ENCODE measurements around the gene CDH12. TPM values are rescaled to one million over a fixed set of nuclear protein-coding genes. Genes with fewer than 3 reads are reported as not detected.
"Not testable (repeated sequence)": the region's sequence is repeated elsewhere in the genome, so short reads cannot be mapped to it uniquely, and the experiment has no call there.

The CDH12 gene
- total RNA-seq, 1 donor from 2014 or later = not detected

- no peak for DNase-seq
- intact Hi-C loops (cut with micrococcal nuclease) = no loop called here
These were observed 610.6 kb downstream of the CDH12 start for GRCh38 chr5:22242532-22242931.

GRCh38 chr5:22238047-22238446 is 615.1 kb downstream of the CDH12 start:
- intact Hi-C loops (cut with micrococcal nuclease) = no loop called here
- DNase-seq (no peak), ATAC-seq (no peak)

More at GRCh38 chr5:22242532-22242931, 610.6 kb downstream of the CDH12 start:
- no peak for ATAC-seq

- DNase-seq (no peak), ATAC-seq (no peak)
- intact Hi-C loops (cut with micrococcal nuclease) = no loop called here
These were observed 626.7 kb downstream of the CDH12 start for GRCh38 chr5:22226423-22226822.

DNA sequence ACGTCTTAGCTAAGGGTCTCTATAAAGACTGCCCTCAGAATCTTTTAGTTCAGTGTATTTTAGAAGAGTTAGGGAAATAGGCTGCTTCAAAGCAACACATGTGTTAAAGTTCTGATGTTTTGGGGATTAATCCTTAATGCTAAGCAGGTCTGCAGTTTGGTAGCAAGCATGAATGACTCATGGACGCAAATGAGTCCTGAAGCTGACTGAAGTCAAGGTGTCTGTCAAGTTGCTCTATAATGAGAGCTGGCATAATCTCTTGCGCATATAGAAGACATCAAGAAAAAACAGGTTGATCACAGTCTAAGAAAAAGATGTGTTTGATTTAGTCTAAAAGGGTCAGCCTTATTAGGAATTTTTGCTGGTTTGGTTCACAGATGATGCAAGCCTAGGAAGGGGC is 630.1 kb downstream of the CDH12 start:
- no peak for DNase-seq
- intact Hi-C loops (cut with micrococcal nuclease) = no loop called here
- no peak for ATAC-seq

DNA sequence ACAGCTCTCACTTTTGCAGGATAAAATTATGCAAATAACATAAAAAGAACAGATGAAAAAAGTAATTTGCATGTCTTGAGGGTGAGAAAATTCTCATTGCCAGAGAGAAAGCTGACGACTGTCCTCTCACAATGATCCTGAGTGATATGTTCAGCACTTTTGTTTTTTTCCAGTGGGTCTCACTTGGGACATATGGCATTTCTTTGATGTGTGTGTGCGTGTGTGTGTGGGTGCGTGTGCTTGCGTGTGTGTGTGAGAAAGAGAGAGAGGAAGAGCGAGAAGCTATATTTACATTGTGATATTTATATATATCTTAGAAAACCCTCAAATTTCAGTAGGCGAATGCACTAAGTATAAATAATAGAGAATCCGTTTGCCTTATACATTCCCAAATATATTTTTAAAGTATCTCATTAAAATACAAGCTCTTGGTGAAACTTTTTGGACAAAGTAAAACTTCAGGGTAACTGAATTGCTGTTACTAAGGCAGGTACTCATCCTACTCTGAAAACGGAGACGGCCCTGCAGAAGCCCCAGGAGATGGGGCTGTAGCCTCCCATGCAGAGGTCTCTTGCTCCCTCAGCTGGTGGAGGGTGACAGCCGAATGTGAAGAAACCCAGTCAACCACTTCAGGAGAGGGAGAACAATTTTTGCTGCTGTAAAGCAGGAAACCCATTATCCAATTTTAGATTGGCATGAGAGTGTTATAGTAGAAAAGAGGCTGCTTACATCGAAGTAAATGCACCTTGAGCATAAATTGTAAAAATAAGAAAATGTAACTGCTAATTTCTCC is 639.2 kb downstream of the CDH12 start:
- ATAC-seq = peak; percentile 48
- intact Hi-C loops (cut with micrococcal nuclease); DNase-seq: not testable (repeated sequence)

DNA sequence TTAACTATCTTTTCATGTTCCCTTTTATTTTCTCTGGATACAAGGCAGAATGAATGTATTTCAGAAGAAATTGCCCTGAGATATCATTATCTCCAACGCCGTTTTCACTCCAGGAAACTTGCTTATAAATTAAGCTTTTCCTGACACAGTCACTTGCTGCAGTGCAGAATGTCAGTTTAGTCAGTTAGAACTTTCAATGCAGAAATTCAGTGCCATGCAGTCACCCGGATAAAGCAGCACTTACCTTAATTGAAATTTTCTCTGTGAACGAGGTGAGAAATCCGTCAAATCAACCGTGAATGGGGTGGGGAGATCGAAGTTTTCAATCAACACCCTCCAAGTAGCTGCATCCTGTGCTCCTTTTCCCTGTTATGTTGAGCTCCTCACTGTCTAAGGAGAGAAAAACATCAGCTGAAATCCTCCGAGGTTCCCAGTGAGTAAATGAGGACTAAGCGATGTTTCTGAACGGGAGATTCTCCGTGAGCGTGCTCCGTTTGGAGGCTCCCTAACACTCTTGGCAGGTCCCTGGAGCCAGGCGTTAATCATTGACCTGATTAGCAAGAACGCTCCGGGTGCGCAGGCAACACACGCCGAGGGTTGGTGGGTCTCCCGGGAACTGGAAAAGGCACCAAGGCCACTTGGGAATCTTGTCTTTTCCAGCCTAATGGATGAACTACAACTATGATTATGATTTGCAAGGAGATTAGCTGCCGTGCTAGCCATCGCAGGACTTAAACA is 640.7 kb downstream of the CDH12 start:
- ATAC-seq; DNase-seq; intact Hi-C loops (cut with micrococcal nuclease): not testable (repeated sequence)

- ATAC-seq, DNase-seq: not testable (repeated sequence)
These were observed 644.7 kb downstream of the CDH12 start for GRCh38 chr5:22208463-22208862.

DNA sequence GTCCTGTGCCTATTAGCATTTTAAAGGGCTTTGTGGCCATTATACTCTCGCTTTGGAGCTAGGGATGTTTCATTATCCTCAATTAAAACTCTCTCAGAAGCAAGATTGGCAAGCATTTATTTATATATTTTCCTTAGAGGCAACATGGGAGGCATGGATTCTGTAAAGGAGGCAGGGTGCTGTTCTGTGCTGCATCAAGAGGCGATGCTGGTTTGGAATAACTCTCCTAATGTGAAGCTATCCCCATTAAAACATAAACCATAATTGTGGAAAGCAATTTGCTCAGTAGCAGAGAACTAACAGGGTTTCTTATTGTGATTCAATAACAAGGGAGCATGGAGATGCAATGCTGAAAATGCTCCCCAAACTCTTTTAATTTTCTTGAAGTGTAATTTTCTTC is 664.5 kb downstream of the CDH12 start:
- ATAC-seq; DNase-seq; intact Hi-C loops (cut with micrococcal nuclease): not testable (repeated sequence)

More at GRCh38 chr5:22208463-22208862, 644.7 kb downstream of the CDH12 start:
- intact Hi-C loops (cut with micrococcal nuclease) = not testable (repeated sequence)

DNA sequence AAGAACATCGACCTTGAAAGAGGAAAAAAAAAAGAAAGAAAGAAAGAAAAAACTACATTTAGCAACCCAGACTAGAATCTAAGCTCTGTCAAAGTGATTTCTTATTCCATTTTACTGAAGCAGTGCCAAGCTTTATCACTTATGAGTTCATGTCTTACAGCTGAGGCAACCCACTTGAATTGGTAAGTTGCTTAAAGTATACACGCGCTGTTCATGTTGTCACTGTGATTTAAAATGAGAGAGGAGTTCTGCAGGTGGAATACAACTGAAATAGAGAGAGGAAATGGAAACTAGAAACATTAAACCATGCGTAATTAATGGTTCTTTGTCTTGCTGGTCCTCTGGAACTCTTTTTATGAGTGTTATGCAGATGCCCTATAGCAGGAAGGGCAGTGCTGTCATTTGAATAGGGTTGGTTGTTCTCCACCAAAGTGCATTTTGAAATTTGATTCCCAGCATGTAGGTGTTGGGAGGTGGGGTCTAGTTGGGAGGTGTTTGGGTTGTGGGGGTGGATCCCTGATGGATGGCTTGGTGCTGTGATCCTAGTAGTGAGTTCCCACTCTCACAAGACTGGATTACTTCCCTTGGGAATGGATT is 665.4 kb downstream of the CDH12 start:
- intact Hi-C loops (cut with micrococcal nuclease) = not testable (repeated sequence)

DNA sequence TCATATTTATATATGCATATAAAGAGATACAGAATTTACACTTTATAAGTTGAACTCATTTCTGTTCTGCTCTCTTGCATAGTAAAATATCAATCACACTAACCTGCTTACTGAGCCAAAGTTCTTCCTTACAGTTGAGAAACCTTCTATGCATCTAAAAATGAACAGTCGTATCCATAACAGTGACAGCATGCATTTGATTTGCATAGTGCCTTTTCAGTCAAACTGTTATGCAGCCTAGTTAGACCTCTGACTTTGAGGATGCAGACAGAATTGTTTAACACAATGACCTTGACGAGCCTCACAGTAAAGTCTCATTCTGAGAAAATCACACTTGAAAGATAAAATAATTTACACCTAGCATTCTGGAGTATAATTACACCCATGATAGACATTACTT is 683.9 kb downstream of the CDH12 start:
- intact Hi-C loops (cut with micrococcal nuclease); DNase-seq; ATAC-seq: not testable (repeated sequence)

More for the DNA sequence above, 665.4 kb downstream of the CDH12 start:
- ATAC-seq, DNase-seq: not testable (repeated sequence)

GRCh38 chr5:22168704-22169103 is 684.4 kb downstream of the CDH12 start:
- not testable (repeated sequence) for DNase-seq, ATAC-seq

DNA sequence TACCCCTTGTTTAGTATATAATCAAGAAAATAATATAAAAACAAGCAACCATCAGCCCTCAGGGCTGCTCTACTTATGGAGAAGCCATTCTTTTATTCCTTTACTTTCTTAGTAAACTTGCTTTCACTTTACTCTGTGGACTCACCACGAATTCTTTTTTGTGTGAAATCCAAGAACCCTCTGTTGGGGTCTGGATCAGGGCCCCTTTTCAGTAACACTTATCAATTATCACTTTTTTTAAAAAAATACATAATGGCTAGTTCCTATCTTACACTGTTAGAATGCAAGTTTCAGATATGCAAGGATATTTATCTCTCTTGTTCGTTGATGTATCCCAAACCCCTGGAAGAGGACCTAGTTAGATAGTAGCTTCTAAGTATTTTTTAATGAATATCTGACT is 687.2 kb downstream of the CDH12 start:
- intact Hi-C loops (cut with micrococcal nuclease); DNase-seq; ATAC-seq: not testable (repeated sequence)

More at GRCh38 chr5:22168704-22169103, 684.4 kb downstream of the CDH12 start:
- intact Hi-C loops (cut with micrococcal nuclease) = not testable (repeated sequence)

DNA sequence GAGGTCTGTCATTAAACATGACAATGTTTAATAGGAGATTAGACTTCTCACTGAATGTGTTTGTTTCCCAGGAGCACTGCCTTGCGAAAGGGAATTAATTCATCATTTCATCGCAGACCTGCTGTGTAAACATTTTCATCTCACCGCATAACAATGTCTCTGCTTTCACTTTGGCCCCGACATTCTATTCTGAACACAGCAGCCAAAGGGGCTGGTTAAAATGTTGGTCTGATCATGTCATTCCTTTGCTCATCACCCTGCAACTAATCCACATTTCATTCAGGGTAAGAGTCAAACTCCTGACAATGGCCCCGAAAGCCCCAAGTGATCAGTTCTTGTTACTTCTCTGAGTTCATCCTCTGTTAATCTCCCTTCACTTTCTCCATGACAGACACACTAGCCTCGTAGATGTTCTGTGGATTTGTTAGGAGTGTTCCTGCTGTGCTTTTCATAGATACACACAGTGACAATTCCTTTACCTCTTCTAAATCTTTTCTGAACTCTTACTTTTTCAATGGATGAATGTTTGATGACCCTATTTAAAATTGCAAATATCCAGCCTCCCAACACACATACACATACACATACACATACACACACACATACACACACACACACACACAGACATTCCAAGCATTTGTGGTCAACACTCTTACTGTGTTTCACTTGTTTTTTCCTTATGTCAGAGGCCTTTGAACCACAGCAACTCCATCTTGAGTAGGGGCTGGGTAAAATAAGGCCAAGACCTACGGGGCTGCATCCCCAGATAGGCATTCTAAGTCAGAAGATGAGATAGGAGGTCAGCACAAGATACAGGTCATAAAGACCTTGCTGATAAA is 688.0 kb downstream of the CDH12 start:
- intact Hi-C loops (cut with micrococcal nuclease); DNase-seq; ATAC-seq: not testable (repeated sequence)

DNA sequence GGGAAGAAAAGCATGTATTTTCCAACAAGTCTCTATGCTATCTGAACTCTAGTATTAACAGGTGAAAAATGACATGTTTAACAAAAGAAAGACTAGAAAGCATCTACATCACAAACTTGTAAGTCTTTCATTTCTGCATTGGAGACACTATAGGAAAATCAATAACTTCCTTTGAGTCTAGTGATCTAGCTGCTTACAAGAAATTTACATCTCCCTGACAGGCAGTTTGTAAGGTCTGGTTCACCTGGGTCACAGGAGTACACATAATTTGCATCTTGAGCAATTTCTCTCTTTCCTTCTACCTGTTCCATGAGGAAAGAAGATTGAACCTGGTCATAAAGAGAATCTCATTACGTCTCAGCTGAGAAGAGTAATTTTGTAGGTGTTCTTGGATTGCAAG is 696.2 kb downstream of the CDH12 start:
- DNase-seq; intact Hi-C loops (cut with micrococcal nuclease); ATAC-seq: not testable (repeated sequence)

- intact Hi-C loops (cut with micrococcal nuclease); ATAC-seq; DNase-seq: not testable (repeated sequence)
These were observed 698.4 kb downstream of the CDH12 start for GRCh38 chr5:22154779-22155178.

GRCh38 chr5:22151801-22152200 is 701.3 kb downstream of the CDH12 start:
- DNase-seq; intact Hi-C loops (cut with micrococcal nuclease); ATAC-seq: not testable (repeated sequence)

DNA sequence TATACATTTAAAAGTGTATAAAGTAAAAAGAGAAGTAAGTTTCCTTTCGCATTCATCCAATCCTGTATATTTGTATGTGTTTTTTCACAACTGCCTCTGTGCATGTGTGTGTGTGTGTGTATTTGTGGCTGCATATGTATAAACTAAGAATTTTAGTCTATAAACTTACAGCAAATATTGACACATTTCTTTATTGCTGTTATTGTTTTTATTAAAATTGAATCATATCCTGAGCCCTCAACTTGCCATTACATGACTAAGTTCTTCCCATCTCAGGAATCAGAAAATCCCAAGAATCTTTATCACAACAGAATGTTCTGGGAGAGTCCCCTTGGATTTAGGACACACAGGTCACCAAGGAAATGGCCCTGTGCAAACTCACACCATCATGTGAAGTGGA is 712.7 kb downstream of the CDH12 start:
- DNase-seq; ATAC-seq; intact Hi-C loops (cut with micrococcal nuclease): not testable (repeated sequence)

DNA sequence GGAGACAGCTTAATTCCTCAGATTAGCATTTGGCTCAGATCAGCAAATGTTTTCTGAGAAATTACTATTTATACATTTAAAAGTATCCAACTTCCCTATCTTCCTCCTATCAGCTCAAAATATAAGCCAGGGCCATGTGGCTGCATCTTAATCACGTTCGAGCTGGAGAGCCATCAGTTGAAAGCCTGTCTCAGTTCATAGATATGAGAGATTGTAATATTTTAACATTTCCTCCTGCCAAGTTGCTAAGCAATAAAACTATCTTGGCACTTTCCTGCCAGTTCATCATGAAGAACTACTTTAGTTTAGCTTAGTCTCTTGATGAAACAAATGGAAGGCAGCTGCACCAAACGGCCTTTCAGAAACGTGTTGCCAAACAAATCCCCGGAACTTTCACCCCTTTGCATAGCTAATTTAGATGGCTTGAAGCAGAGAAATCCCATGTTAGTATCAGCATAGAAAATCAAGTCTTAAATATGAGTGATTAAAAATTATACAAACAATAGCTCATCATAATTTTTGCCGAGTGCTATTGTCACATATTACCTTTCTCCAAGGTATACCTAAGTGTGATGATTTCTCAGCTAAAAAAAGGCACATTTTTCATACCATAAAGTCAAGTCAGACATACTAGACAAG is 713.4 kb downstream of the CDH12 start:
- intact Hi-C loops (cut with micrococcal nuclease); ATAC-seq: not testable (repeated sequence)

More for the DNA sequence above, 713.4 kb downstream of the CDH12 start:
- not testable (repeated sequence) for DNase-seq

All from left ventricle myocardium superior (tissue), 1 donor.